Fibroblast of lung (primary cell): Measurements from ENCODE around the gene PRDX1.

Experiments
- EZH2 ChIP-seq: IDR thresholded peaks from 2 replicates; pipeline ENCODE4 v1.5.1; 2012; ENCODE audit warnings: low read length, control low read depth, mild to moderate bottlenecking; ENCODE audit errors: missing control alignments
- TF ChIP-seq, protein P1 (sequence below), 2 donors: IDR thresholded peaks in 1 of 2; conservative IDR thresholded peaks in 1 of 2; 1 replicate in 1 of 2; 2 replicates in 1 of 2; pipeline ENCODE4 v1.5.1; 2011 to 2012; ENCODE audit warnings: low read length in 2 of 2, control low read depth in 1 of 2, inconsistent platforms in 1 of 2, low read depth in 1 of 2, mild to moderate bottlenecking in 1 of 2

DNA sequence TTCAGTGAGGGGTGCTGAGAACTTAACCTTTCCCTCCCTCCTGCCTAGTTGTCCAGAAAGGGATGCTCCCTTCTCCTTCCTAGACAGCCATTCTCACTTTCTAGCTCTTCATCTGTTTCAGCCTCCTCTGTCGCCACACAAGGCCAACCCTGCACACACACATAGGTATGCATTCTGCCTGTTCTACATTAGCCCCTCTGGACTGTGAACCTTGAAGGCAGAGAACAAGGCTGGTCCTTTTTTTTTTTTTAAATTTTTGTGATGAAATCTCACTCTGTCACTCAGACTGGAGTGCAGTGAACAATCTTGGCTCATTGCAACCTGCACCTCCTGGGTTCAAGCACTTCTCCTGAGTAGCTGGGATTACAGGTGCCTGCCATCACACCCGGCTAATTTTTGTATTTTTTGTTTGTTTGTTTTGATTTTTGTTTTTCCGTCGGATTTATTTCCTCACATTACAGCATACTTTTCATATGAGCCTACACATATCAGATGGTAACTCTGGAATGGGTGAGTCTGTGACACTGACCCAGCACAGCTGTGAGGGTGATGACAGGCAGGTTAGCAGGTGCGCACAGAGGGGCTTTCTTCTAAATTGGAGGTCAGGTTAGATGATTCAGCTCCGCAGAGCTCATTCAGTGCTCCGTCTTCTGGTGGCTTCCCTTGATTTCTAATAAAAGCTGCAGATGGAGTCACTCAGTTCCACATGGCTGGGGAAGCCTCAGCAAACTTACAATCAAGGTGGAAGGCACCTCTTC is 24.0 kb upstream of the PRDX1 start:
- TF ChIP-seq, protein P1, sequence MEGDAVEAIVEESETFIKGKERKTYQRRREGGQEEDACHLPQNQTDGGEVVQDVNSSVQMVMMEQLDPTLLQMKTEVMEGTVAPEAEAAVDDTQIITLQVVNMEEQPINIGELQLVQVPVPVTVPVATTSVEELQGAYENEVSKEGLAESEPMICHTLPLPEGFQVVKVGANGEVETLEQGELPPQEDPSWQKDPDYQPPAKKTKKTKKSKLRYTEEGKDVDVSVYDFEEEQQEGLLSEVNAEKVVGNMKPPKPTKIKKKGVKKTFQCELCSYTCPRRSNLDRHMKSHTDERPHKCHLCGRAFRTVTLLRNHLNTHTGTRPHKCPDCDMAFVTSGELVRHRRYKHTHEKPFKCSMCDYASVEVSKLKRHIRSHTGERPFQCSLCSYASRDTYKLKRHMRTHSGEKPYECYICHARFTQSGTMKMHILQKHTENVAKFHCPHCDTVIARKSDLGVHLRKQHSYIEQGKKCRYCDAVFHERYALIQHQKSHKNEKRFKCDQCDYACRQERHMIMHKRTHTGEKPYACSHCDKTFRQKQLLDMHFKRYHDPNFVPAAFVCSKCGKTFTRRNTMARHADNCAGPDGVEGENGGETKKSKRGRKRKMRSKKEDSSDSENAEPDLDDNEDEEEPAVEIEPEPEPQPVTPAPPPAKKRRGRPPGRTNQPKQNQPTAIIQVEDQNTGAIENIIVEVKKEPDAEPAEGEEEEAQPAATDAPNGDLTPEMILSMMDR (conservative IDR thresholded peaks at IDR 0.05 in 1 of 2, IDR thresholded peaks at IDR 0.05 in 1 of 2; ENCODE audit: low read depth in 1 of 2, low read length in 2 of 2): no peak
- TF ChIP-seq EZH2: no peak
